NCI-H2171 (cell line): ENCODE measurements around the gene GPATCH1.

Source experiments
- DNase-seq: peaks from one replicate; lab custom pipeline; 2025; lab: John Stamatoyannopoulos, UW

Gene GPATCH1

DNA sequence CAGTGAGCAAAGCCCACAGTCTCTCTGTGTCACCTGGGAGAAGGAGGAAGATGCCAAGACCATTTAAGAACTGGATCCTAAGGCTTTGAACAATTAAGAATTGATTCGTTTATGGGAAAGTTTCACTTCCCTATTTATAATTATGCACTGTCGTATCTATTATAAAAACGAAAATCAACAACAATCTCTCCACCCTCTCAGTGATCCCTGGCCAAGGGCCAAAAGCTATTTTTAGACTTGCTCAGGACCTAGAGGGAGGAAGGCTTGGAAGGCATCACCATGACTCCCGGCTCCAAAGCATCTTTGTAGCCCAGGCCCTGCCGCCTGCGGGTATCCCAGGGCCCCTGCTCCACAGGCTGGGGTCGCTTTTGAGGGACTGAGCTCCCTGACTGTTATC is 17.6 kb upstream of the GPATCH1 start:
- DNase-seq = peak; percentile 11

DNA sequence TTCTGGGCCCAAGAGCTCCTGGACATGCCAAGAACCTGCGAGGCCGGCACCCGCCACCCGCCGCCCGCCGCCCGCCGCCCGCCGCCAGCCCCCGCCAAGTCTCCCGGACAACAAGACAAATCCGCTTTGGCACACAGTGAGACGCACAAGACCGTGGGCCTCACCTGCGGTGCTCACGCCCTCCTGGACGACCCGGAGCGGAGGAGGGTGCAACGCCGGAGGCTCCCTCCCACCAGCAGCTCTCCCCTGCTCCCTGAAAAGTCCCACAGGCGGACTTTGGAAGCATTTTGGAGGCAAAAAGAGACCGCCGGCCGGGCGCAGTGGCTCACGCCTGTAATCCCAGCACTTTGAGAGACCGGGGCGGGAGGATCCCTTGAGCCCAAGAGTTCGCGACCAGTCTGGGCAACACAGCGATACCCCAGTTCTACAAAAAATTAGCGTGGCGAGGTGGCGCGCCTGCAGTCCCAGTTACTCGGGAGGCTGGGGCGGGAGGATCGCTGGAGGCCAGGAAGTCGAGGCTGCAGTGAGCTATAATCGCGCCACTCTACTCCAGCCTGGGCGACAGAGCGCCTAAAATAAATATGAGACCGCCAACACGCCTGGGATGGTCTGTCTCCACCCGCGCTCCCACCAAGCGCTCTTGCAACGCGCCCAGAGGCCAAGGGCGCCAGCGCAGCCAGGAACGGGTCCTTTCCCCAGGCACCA is 17.1 kb upstream of the GPATCH1 start:
- DNase-seq = no peak

DNA sequence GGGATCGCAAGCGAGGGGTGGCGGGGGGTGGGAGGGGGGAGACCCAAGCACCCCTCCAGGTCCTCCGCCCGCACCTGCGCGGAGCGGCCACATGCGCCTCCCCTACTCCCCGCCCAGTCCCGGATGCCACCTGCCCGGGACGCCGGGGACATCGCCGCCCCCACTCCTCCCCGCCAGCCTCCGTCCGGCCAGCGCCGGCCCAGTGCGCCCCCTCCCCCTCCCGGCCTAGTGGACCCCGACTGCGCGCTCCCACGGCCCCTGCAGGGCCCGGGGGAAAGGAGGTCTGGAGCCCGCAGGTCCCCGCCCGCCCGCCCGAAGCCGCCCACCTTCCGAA is 16.6 kb upstream of the GPATCH1 start:
- peak; percentile 27 for DNase-seq

DNA sequence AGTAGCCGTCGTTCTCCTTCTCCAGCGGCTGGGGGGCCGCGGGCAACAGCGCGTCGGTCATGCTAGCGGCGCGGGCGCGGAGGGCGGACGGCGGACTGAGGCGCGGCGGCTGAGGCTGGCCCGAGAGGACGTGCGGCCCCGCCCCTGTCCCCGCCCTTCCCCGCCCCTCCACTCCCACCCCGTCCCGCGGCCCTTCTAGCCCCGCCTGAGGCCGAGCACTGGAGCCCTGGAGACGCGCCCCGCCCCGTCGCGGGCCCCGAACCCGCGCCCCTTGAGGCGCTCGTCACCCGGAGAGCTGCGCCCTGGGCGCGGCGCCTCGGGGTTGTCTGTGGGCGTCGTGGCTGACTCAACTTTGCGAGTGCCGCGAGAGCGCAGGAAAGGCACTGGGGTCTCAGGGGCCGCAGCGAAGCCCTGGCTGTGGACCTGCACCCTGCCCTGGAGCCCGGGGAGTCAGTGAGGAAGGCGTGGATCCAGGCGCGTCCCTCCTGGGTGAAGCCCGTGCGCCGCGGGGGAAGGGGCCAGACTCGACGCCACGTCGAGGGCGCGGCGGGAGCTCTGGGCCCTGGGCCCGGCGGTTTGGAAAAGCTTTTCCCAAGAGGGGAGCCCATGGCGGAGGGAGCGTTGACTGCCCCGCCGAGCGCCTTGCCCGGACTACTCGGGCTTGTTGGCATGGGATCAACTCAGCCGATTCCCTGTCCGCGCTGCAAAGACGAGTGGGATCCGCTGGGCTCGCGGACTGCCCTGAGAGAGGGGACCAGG is 16.0 kb upstream of the GPATCH1 start, which contains the start of gene RHPN2:
Gene RHPN2 (minus strand): TSS at position 97 of the 759 bp plus-strand sequence. CDS start 36 bp downstream, at position 61.
- DNase-seq = peak; percentile 66

DNA sequence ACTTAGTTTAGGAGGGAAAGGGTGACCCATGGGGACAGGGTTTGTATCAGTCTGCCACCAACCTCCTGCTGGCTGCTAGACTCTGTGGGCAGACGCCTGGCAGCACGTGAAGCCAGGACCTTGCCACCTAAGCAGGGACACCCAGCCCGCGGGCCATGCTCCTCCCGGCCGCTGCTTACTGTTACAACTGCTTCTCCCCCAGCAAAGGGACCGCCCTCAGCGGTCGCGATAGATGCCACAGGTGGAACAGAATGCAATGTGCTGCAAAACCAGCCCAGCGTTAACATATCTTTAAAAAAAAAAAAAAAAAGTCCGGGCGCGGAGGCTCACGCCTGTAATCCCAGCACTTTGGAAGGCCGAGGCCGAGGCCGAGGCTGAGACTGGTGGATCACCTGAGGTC is 14.4 kb upstream of the GPATCH1 start:
- no peak for DNase-seq

DNA sequence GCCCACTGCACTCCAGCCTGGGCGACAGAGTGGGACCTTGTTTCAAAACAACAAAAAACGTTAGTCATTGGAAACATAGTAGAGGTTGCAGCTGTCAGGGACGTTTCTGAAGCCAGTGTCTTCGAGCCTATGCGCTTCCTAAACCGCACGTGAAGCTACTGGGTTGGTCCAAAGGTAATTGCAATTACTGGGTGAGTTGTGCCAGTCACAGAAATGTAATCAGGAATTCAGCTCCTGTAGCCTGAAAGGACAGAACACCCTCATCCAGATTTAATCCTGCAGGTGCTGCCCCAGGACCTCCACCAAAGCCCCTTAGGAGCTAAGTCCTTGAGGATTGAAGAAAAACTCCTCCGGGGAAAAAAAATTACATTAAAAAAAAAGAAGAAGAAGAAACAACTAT is 13.9 kb upstream of the GPATCH1 start:
- DNase-seq = no peak

DNA sequence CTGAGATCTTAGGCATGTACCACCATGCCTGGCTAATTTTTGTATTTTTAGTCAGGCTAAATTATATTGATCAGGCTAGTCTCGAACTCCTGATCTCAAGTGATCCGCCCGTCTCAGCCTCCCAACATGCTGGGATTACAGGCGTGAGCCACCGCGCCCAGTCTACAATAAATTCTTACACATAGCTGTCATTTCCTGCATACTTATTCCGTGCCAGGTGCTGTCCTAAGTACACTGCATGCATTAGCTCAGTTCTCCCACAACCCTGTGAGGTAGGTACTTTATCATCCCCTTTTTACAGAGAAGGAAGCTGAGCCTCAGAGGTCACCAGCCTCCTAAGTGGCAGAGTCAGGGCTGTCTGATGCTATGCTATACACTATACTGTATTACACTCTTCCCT is 9.1 kb upstream of the GPATCH1 start:
- no peak for DNase-seq

DNA sequence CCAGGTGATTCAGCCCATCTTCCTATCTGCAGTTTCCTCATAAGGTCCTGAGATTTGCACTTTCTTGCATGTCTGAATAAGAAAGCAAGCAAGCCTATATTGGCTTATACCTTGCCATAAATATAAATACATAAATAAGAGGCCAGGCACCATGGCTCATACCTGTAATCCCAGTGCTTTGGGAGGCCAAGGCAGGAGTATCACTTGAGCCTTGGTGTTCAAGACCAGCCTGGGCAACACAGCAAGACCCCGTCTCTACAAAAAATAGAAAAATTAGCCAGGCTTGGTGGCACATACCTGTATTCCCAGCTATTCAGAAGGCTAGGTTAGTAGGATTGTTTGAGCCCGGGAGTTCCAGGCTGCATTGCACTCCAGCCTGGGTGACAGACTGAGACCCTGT is 5.5 kb upstream of the GPATCH1 start:
- no peak for DNase-seq

DNA sequence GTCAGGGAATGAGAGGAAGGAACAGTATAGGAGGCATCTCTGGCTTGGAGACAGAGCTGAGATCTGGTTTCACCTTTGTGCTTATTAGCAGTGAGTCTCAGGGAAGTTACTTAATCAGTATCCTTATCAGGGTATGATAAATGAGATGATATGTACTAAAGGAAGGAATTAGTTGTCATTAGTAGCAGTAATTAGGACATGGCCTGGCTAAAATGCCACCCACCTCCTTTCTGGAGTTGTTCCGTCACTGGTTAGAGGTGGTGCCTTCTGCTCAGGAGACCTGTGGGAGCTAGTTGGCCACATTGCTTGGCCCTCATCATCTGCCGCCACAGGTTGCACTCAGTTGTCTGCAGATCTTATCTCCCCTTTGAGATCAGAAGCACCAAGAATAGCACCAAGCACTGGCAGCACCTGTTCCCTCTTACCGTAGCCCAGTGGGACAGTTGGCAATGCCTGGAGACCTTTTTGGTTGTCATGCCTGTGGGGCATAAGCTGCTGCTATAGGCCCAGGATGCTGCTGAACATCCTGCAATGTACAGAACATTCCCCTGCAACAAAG is 4.7 kb downstream of the GPATCH1 start:
- no peak for DNase-seq

DNA sequence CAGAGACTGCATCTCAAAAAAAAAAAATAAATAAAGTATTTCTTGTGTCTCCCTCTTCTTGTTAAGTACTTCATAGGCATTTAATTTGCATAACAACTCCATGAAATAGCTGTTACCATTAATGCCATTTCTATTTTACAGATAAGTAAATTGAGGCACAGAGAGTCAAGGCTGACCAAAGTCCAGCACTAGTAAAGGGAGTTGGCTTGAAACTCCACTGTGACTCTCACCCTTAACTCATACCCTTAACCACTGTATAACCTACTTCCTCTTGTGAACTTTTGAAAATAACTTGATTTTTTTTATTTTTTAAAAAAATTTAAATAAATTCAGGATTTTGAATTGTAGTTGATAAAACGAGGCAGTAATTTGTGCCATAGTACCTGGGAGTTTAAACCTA is 6.0 kb downstream of the GPATCH1 start:
- no peak for DNase-seq

DNA sequence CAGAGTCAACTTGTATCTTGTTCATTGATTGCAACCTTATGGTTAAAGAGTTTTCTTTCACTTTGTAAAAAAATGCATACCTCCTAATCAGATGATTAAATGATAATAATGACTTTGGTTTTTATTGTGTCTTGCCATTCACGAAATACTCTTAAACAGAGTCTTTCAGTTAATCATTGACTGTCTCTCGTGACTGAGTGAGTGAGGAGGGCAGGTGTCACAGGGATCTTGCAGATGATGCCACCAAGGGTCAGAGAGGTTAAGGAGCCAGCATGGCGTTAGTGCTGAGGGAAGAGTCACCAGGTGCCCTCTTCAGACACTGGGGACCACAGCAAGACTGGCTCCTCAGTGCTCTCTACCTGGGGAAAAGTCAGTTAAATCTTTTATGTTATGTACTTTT is 8.0 kb downstream of the GPATCH1 start:
- DNase-seq = no peak

DNA sequence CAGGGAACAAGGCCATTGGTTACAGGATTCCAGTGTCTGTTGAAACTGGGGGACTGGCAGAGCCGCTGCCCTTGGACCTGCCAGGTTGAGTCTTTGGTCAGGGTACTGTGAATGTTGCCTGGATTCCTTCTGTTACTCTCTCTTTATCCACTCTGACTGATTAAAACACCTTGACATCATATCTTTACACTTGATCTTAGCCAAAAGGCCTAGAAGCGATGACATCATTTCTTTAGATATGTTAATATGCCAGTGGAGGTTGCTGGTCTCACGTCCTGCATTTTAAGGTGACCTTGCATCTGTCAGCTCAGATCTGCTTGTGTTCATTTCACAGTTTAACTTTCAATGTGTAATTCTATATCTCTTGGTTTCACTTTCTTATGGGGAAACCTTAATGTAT is 9.2 kb downstream of the GPATCH1 start:
- DNase-seq = no peak

DNA sequence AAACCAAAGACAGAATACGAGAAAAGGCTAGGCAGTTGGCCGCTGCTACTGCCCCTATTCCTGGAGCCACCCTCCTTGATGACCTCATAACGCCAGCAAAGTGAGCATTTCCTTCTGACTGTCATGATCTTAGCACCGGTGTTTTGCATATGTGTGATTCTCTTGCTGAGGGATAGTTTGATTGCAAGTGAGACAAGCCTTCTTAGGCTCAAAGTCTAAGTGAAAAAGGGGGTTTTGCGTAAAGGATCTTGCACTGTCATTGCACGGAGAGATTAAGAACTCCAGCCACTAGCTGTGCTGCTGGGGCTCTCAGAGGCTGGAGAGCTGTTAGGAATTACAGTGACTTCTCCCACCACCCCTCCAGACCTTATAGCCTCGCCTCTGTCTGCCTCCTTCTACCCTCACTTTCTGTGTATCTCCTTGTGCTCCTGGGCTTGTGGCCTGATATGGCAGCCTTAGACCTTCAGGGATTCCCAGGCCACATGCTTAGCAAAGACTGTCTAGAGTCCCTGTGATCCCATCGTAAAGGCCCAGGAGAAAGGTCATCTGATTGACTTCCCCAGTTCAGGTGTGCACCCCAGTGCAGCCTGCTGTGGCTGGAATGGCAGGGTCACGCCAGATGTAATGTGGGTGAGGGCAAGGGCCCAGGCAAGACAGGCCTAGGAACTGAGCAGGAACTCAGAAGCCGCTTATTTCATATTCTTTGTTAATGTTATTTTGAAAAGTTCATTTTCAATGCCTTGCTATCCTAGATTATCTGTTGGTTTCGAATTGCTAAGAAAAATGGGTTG is 12.6 kb downstream of the GPATCH1 start:
- no peak for DNase-seq

DNA sequence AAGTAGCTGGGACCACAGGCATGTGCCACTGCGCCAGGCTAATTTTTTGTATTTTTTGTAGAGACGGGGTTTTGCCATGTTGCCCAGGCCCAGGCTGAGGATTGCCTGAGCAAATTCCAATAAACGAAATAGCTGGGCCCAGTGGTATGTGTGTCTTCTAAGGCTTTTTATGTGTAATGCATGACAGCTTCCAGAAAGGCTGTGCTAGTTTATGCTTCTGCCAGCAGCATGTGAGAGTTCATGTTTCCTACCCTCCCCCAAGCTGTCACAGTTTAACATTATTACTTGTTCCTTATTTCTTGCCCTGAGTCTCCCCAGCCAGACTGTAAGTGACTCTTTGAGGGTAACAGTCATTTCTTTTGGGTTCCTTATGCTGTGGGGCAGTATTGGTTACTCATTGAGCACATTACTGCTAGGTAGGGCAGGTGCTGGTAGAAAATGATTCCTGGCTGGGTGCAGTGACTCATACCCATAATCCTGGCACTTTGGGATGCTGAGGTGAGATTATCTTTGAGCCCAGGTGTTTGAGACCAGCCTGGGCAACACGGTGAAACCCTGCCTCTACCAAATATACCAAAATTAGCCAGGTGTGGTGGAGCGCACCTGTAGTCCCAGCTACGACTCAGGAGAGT is 13.6 kb downstream of the GPATCH1 start:
- DNase-seq = no peak

DNA sequence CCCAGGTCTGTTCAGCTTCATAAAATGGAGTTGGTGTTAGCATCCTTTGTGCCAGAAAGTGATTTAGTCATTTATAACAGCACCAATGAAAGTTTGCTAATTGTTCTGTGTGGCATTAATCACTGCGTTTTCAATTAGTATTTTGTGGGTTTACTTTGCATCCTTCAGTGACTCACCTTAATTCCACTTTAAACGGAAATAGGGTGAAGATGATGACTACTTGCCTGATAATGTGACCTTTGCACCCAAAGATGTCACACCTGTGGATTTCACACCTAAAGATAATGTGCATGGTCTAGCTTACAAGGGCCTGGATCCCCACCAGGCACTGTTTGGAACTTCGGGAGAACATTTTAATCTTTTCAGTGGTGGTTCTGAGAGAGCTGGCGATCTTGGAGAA is 15.0 kb downstream of the GPATCH1 start:
- no peak for DNase-seq

DNA sequence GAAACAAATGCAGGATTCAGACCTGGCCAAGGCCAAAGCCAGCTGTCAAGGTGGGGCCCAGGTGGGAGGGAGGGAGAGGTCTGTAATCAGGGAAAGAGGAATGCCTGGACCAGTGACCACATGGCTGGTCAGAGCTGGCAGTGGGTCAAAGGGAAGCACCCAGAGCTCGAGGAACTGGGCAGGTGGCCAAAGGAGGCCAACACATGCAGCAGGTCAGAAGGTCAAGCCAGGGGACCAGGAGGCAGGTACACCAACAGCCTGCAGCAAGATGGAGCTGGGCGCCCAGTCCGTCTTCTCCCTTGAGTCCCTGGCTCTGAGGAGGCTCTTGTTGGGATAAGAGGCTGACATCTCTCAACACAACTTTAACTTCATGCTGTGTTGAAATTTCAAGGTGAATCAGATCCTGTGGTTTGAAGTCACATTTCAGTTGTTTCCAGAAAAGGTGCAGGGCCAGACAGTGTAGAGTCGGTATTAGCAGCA is 17.1 kb downstream of the GPATCH1 start:
- no peak for DNase-seq

DNA sequence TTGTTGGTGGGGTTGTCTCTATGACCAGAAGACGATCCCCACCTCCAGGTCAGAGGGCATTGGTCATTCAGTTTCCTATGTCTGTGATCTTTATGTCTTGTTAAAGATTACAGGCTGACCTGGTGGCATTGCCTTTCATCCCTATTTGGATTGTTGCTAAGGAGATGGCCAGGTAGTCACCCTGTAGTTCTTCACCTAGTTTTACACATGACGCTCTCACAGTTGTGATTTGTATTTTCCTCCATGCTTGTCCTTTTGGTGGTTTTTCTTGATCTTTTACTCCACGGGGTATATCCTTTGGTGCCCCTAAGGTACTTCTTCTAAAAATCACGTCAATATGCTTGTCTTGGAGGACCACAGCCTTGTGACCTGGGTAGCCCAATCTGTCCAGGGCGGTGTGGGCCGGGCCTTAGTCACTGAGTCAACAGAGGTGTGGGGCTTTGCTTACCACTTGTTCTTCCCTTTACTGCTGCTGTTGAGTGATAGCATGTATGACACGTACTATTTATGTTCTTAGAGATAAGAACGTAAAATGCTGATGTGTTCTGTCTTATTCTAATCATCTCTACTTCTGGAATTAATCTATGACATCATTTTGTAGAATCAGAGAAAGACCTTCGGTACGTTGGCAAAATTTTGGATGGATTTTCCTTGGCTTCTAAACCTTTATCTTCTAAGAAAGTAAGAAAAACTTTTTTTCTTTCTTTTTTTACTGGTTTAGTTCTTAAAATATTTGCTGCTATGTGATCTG is 20.1 kb downstream of the GPATCH1 start:
- DNase-seq = no peak

DNA sequence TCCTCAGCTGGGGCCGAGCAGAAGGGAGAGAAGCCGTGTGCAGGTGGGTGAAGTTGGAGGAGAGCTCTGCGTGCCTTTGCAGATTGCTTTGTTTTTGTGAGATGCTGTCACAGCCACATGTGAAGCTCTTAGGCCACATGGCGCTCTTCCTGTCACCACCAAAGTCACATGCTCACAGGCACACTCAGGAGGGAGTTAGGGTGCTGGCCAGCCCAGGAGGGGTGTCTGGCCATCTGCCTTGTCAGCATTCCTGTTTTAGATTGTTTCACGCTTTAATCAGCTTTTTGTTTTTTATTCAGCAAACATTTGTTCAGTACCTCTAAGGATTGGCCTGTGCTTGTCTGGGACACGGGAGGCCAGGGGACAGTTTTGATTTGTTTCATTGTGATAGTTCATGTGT is 21.9 kb downstream of the GPATCH1 start:
- DNase-seq = no peak

DNA sequence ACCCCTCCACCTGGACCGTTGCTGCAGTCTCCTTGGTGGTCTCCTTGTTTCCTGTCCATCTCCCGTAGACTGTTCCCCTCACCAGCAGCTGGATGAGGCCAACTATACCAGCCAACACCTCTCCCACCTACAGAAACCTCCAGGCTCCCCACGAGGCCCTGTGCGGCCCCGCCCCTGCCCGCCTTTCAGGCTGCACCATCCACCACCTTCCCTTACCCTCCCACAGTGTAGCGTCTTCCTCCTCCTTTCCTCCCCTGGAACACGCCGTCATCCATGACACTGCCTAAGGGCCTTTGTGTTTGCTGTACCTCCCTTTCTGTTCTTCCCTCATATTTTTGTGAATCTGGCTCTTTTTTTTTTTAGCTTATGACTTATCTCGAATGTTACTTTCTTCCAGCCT is 27.2 kb downstream of the GPATCH1 start:
- no peak for DNase-seq

DNA sequence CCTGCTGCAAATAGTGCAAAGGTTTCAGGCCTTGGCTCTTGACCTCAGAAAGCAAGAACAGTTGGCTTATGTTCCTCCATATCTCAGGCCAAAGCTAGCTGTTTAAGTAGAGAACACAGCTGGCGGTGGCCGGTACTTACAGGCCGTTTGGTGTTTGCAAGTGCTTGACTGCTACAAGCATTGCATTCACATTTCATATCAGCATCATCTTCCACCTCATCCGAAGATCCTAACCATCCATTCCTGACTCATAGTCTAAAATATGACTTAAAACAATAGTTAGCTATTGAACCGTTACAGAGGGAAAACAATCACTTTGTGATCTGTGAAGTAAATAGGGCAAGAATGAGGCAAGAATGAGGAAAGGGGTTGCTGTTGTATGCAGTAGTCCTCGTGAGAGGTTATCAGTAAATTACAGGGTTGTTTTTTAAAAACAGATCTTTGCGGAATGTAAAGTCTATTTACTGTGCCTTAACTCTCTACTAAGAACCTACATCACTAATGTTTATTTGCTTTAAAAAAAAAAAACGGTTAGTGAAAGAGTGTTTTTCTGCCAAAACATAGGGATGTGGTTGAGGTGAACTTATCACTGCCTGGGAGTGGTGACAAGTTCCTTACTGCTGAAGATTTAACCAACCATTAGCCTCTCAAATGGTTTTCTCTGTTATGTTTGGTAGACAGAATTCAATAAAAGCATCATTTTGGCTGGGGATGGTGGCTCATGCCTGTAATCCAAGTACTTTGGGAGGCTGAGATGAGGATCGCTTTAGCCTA is 29.3 kb downstream of the GPATCH1 start:
- DNase-seq = no peak

DNA sequence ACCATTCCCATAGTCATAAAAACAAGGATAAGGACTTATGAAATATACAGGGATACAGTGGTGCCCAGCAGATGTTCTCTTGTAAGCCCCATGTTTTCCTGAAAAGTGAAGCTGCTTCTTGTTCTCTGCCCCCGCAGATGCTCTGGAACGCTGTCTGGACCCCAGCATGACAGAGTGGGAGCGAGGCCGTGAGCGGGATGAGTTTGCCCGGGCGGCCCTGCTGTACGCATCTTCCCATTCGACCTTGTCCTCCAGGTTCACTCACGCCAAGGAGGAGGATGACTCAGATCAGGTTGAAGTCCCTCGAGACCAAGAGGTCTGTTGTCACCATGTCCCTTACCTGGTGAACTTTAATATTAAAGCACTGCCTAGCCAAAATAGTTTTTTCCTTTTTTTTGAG is 30.6 kb downstream of the GPATCH1 start:
- no peak for DNase-seq
